Activated T-cell treated with anti-CD3 and anti-CD28 coated beads, Interleukin-2, amount 50 U/mL, for 72 hours (primary cell): ENCODE measurements around the gene CAPRIN2. TPM values are rescaled to one million over a fixed set of nuclear protein-coding genes. Genes with fewer than 3 reads are reported as not detected.

ENCODE experiments used
- ATAC-seq, 2 donors: fragments of 150-1000 bp; cut with Tn5 transposase; replicated peaks in 1 of 2; 2 replicates each; pipeline ENCODE4 v1.10.0; 2021; ENCODE audit warnings: moderate library complexity in 2 of 2, mild to moderate bottlenecking in 1 of 2
- DNase-seq, 2 donors: peaks; one replicate each; pipeline ENCODE4 v3.0.0; 2021 to 2022; ENCODE audit warnings: mixed read lengths in 1 of 2
- H3K27ac Mint-ChIP-seq: one replicate; pipeline ENCODE4 v1.8.0; 2022; ENCODE audit warnings: mild to moderate bottlenecking, moderate library complexity, mixed read lengths
- H3K27me3 Mint-ChIP-seq: one replicate; pipeline ENCODE4 v1.8.0; 2022; ENCODE audit warnings: low read depth, mixed read lengths
- H3K36me3 Mint-ChIP-seq, 2 donors: one replicate each; pipeline ENCODE4 v1.8.0; 2022; ENCODE audit warnings: mixed read lengths in 2 of 2, mild to moderate bottlenecking in 1 of 2; ENCODE audit not compliant: insufficient read depth in 2 of 2
- H3K4me1 Mint-ChIP-seq: one replicate; pipeline ENCODE4 v1.8.0; 2022; ENCODE audit warnings: low read depth, mixed read lengths
- H3K4me3 Mint-ChIP-seq, 2 donors: one replicate each; pipeline ENCODE4 v1.8.0; 2022; ENCODE audit warnings: mild to moderate bottlenecking in 2 of 2, mixed read lengths in 2 of 2, moderate library complexity in 2 of 2
- H3K9me3 Mint-ChIP-seq, 2 donors: one replicate each; pipeline ENCODE4 v1.8.0; 2022; ENCODE audit warnings: mixed read lengths in 2 of 2
- total RNA-seq, 2 donors: library from RNA; stranded (reverse); gene quantifications; one replicate each; pipeline ENCODE4 v1.2.3, GENCODE V29; 2022

Gene CAPRIN2
- total RNA-seq, 2 donors from 2014 or later: 22.8 to 24.6 TPM

DNA sequence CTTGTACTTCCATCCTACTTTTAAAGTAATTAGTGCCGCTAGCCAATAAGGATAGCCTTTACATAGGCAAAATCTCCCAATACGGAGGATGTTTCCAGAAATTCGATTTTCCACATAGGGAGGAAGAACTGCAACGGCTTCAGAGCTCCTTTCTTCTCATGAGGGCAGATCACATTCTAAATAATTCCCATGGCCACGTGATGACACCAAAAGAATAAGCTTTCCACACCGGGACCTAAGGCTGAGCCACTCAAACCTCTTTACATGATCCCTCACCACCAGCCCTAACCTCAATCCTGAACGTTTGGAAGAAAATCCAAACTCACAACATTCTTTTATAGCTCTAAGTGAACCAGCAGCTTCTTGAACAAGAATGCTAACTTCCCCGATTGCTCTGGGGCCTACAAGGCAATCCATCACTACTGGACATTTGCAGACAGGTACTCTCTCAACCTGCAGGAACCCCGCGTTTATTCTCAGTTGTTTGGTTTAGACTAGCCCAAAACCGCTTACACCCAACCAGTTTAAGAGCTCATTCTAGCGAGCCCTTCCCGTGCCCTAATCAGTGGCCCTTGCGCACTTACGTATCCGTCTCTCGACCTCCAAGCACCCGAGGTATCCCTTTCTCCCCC lies 884 bp downstream of the CAPRIN2 start:
- DNase-seq (no peak), ATAC-seq (no peak)
- Mint-ChIP-seq H3K9me3 (no peaks in the 10 kb centered on the region), H3K4me1 (peaks cover 65% of the 10 kb centered on the region), H3K4me3 (peak overlapping the region; percentile 93 to 95), H3K27me3 (no peaks in the 10 kb centered on the region), H3K36me3 (peaks cover 0 to 2% of the 10 kb centered on the region in 2 donors), H3K27ac (peak overlapping the region; percentile 79)

DNA sequence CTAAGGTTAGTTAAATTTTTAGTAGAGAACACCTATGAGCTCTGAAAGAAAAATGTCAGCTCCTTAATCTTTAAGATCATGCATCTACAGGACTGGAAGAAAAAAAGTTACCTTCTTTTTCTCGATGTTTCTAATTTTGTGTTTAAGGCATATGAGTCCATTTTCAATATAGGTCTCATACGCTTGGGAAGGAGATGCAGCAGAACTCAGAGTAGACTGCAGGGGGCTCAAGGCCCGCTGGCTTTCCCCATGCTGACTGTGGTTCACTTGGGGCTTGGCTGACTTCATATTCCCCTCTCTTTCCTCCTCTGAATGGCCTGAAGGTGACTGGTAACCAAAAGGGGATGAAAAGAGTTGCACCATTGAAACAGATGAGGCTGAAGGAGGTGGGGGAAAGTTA lies 1.5 kb downstream of the CAPRIN2 start:
- H3K36me3 Mint-ChIP-seq: peaks cover 0 to 2% of the 10 kb centered on the region in 2 donors
- H3K27ac Mint-ChIP-seq: peak overlapping the region; percentile 41

DNA sequence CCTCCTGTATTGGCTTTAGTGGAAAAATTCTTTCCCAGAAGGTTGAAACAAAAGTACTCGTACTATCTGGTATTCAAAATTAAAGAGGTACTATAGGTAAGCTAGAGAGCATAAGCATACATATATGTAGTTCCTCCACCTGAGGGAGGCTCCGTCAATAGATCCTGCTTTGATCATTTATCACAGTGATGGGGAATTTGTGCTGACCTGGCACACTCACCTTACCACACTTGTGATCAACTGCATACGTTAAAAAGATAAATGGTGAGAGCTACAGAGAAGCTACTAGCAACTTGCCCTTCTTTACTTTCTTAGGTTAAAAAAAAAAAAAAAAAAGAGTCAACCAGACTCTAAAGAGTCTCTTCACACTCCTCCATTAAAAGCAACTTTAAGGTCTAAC lies 2.5 kb downstream of the CAPRIN2 start:
- Mint-ChIP-seq H3K27ac (no peak overlapping the region), H3K36me3 (peaks cover 0 to 2% of the 10 kb centered on the region in 2 donors), H3K4me3 (no peak overlapping the region), H3K9me3 (no peaks in the 10 kb centered on the region), H3K4me1 (peaks cover 63% of the 10 kb centered on the region), H3K27me3 (no peaks in the 10 kb centered on the region)
- DNase-seq (no peak), ATAC-seq (no peak)

More for the DNA sequence above, 1.5 kb downstream of the CAPRIN2 start:
- H3K4me3 Mint-ChIP-seq: peak overlapping the region; percentile 93 to 95
- DNase-seq (peak; percentile 16 to 44), ATAC-seq (no peak)
- H3K4me1 Mint-ChIP-seq: peaks cover 67% of the 10 kb centered on the region
- no peaks in the 10 kb centered on the region for H3K9me3 Mint-ChIP-seq
- no peaks in the 10 kb centered on the region for H3K27me3 Mint-ChIP-seq

DNA sequence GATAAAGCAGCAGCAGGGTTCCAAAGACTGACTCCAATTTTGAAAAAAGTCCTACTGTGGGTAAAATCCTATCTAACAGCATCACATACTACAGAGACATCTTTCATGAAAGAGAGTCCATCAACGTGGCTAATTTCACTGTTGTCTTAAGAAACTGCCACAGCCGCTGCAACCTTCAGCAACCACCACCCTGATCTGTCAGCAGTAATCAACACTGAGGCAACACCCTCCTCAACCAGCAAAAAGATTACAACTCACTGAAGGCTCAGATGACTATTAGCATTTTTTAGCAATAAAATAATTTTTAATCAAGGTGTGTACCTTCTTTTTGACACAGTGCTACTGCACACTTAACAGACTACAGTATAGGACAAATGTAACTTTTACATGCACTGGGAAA lies 6.6 kb downstream of the CAPRIN2 start:
- peaks cover 36% of the 10 kb centered on the region for H3K4me1 Mint-ChIP-seq
- H3K36me3 Mint-ChIP-seq: no peaks in the 10 kb centered on the region
- H3K27ac Mint-ChIP-seq: no peak overlapping the region
- no peak for ATAC-seq
- H3K4me3 Mint-ChIP-seq: no peak overlapping the region
- no peaks in the 10 kb centered on the region for H3K27me3 Mint-ChIP-seq
- no peak for DNase-seq
- no peaks in the 10 kb centered on the region for H3K9me3 Mint-ChIP-seq

DNA sequence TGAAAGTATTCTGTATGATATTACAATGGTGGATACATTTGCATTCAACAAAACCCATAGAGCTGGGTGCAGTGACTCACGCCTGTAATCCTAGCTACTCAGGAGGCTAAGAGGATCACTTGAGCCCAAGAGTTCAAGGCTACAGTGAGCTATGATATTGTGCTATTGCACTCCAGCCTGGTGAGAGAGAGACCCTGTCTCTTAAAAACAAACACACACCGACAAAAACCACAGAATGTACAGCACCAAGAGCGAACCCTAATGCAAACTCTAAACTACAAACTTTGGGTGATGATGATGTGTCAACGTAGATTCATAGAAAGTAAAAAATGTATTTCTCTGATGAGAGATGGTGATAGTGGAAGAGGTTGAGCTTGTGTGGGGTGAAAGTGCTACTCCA lies 8.6 kb downstream of the CAPRIN2 start:
- Mint-ChIP-seq H3K9me3 (no peaks in the 10 kb centered on the region), H3K4me3 (no peak overlapping the region), H3K27ac (no peak overlapping the region), H3K36me3 (no peaks in the 10 kb centered on the region), H3K27me3 (no peaks in the 10 kb centered on the region), H3K4me1 (peaks cover 27% of the 10 kb centered on the region)
- DNase-seq (no peak), ATAC-seq (no peak)

DNA sequence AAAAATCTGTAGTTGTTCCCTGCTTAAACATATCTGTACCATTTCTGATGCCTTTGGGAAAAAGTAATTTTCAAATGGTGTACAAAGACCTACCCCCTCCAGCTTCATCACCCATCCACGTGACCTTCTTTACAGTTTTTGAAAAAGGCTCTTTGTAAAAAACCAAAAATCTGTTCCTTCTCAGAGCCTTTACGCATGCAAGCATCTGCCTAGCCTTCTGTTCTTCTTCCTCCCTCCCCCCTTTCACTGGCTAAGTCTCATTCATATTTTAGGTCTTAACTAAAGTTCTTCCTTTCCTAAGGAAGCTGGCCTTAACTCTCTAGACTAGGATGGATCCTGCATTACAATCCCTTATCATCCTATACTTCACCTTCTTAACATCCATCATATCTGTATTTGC lies 10.4 kb downstream of the CAPRIN2 start:
- ATAC-seq: no peak

DNA sequence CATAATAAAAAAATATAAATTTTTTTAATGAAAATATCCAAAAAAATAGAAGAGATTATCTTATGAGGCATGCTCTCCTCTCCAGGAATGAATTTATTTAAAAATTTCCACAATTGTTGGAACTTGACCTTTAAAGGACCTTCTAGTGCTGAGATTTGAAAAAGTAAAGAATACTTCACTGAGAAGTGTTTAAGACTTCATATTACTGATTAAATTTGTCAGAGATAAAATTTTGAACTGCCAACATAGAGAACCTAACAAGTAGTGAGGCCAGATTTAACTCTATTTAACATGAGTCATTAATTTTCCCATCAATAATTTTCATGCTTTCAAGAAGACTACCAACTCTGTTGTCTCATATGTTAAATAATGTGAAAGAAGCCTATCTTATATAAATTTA lies 14.5 kb downstream of the CAPRIN2 start:
- Mint-ChIP-seq H3K27me3 (no peaks in the 10 kb centered on the region), H3K36me3 (peaks cover 3 to 4% of the 10 kb centered on the region in 2 donors), H3K4me3 (no peak overlapping the region), H3K9me3 (no peaks in the 10 kb centered on the region), H3K27ac (no peak overlapping the region), H3K4me1 (no peaks in the 10 kb centered on the region)
- DNase-seq (no peak), ATAC-seq (no peak)

More for the DNA sequence above, 10.4 kb downstream of the CAPRIN2 start:
- Mint-ChIP-seq H3K27ac (no peak overlapping the region), H3K4me1 (peaks cover 14% of the 10 kb centered on the region), H3K4me3 (no peak overlapping the region), H3K36me3 (no peaks in the 10 kb centered on the region), H3K27me3 (no peaks in the 10 kb centered on the region), H3K9me3 (no peaks in the 10 kb centered on the region)
- no peak for DNase-seq

DNA sequence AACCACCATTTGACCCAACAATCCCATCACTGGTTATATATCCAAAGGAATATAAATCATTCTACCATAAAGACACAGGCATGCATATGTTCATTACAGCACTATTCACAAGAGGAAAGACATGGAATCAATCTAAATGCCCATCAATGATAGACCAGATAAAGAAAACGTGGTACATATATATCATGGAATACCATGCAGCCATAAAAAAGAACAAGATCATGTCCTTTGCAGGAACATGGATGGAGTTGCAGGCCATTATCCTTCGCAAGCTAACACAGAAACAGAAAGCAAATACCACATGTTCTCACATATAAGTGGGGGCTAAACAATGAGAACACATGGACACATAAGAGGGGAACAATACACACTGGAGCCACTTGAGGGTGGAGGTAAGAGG lies 15.7 kb downstream of the CAPRIN2 start:
- no peaks in the 10 kb centered on the region for H3K27me3 Mint-ChIP-seq
- H3K9me3 Mint-ChIP-seq: no peaks in the 10 kb centered on the region
- ATAC-seq (no peak), DNase-seq (no peak)
- H3K4me3 Mint-ChIP-seq: no peak overlapping the region
- H3K4me1 Mint-ChIP-seq: no peaks in the 10 kb centered on the region
- no peak overlapping the region for H3K27ac Mint-ChIP-seq
- H3K36me3 Mint-ChIP-seq: peaks cover 4 to 5% of the 10 kb centered on the region in 2 donors

DNA sequence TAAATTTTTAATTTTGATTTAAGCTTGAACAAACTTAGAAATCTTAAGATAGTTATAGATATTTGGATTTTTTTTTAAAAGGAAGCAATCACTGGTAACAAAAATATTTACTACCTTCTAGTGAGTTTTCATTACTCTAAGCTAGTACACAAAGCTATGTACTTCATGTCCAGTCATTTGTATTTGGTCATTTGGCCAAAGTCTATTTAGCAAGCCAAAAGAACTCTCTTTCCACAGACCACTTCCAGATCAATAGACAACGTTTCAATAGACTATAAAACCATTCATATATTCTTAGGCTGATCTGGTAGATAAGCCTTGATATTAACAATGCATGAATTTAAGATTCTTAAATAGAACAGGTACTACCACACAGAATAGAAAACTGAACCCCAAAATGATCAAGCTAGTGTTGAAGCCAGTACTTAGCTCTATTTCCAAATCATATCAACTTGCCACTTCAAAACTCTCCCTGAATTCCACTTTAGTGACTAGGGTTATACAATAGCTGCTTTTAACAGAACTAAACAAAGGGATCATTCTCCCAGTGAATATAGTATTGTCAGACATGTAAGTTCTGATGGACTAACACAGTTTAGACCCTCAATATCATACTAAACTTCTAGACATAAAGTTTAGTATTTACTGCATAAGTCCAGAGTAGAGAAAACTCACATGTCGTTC lies 21.7 kb downstream of the CAPRIN2 start:
- no peak overlapping the region for H3K4me3 Mint-ChIP-seq
- no peaks in the 10 kb centered on the region for H3K27me3 Mint-ChIP-seq
- no peak overlapping the region for H3K27ac Mint-ChIP-seq
- H3K4me1 Mint-ChIP-seq: no peaks in the 10 kb centered on the region
- DNase-seq: no peak
- ATAC-seq: no peak
- H3K36me3 Mint-ChIP-seq: peaks cover 3 to 4% of the 10 kb centered on the region in 2 donors
- H3K9me3 Mint-ChIP-seq: no peaks in the 10 kb centered on the region

DNA sequence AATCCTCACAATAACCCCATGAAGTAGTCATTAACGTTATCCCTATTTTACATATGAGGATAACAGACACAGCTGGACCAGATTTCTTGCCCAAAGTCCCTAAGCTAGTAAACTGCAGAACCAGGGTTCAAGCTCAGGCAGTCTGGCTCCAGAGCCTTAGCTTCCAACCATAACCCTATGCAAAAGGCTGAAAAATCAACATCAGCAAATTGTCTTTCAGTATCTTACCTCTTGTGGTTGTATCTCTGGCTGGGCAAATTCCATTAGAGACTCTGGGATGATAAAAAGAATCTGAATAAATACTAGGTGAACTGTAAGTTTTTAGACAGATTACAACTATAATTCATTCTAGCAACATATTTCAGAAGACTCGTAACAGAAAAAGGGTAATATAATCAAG lies 24.7 kb downstream of the CAPRIN2 start:
- no peak for ATAC-seq

DNA sequence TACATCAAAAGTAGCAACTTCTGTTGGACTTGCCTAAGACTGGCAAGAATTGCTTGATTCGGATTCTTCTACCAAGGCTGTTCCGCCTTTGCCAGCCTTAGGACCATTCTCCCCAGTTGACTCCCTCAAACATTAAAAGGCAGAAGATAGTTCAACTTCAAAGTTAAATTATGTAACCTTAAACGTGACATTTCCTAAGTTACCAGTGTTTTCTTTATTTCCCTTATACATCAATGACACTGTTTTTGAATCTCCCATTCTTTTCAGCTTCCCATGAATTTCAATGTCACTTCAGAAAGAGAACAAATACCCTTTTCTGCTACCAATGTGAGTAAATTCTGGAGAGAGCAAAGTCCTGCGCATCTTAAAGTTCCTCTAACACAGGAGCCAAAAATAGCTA lies 25.2 kb downstream of the CAPRIN2 start:
- Mint-ChIP-seq H3K27me3 (no peaks in the 10 kb centered on the region), H3K36me3 (peaks cover 3% of the 10 kb centered on the region in 2 donors), H3K9me3 (no peaks in the 10 kb centered on the region), H3K4me1 (no peaks in the 10 kb centered on the region), H3K27ac (no peak overlapping the region), H3K4me3 (no peak overlapping the region)
- ATAC-seq (no peak), DNase-seq (no peak)

More for the DNA sequence above, 24.7 kb downstream of the CAPRIN2 start:
- no peaks in the 10 kb centered on the region for H3K27me3 Mint-ChIP-seq
- no peak overlapping the region for H3K4me3 Mint-ChIP-seq
- no peaks in the 10 kb centered on the region for H3K4me1 Mint-ChIP-seq
- H3K9me3 Mint-ChIP-seq: no peaks in the 10 kb centered on the region
- no peak overlapping the region for H3K27ac Mint-ChIP-seq
- H3K36me3 Mint-ChIP-seq: peaks cover 3 to 4% of the 10 kb centered on the region in 2 donors
- no peak for DNase-seq

DNA sequence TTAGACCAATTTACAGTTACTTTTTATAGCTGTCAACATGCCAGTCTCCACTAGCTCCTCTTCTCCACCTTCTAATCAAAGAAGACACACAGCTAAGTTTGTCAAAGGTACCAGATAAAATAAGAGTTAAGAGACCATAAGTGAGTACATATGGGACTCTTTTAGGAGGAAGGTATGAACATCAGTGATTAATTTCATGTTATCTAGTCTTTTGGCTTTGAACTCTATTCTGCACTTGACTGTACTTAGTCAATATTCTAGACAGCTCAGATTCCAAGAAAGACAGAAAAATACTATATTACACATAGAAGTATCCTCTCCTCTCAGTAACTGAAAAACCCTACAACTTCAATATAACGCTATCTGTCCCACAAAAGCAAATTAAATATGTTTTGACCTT lies 28.1 kb downstream of the CAPRIN2 start:
- Mint-ChIP-seq H3K4me1 (no peaks in the 10 kb centered on the region), H3K9me3 (no peaks in the 10 kb centered on the region), H3K27ac (no peak overlapping the region), H3K36me3 (peaks cover 3 to 5% of the 10 kb centered on the region in 2 donors), H3K27me3 (no peaks in the 10 kb centered on the region), H3K4me3 (no peak overlapping the region)
- ATAC-seq (no peak), DNase-seq (no peak)

DNA sequence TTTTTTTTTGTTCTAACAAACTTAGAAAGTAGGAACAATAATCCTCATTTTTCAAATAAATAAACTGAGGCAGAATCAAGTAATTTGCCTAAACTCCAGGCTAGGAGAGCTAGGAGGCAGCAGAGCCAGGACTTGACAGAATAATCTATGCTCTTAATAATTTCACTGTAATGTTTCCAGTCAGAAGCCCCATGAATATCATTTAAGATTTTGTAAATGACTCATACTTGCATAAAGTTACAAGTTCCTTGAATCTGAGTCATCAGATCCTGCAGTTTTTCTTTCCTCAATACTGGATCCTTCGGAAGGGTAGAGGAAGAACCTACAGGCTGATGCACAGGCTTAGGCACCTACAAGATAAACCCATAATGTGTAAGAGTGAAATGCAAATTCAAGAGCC lies 29.0 kb downstream of the CAPRIN2 start:
- H3K27ac Mint-ChIP-seq: no peak overlapping the region
- no peaks in the 10 kb centered on the region for H3K9me3 Mint-ChIP-seq
- DNase-seq: no peak
- no peak overlapping the region for H3K4me3 Mint-ChIP-seq
- H3K27me3 Mint-ChIP-seq: no peaks in the 10 kb centered on the region
- peaks cover 3 to 5% of the 10 kb centered on the region in 2 donors for H3K36me3 Mint-ChIP-seq
- H3K4me1 Mint-ChIP-seq: no peaks in the 10 kb centered on the region
- no peak for ATAC-seq

DNA sequence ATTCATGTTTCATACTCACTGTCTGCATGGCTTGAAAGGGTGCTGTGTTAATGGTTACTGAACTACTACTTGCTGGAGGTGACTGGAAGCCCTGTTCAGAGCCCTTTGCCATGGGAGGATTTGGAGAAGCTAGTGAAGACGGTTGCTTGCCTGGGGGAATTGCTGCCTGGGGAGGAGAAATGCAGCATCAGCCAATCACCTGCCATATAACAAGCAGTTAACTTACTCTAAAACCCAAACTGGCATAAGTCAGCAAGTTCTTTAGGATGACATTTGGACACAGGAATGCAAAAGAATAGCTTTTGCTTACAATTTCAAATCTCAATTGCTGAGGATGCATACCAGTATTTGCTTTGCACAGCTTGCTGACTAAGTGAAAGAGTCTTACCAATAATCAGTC lies 35.7 kb downstream of the CAPRIN2 start:
- no peak overlapping the region for H3K4me3 Mint-ChIP-seq
- no peaks in the 10 kb centered on the region for H3K4me1 Mint-ChIP-seq
- ATAC-seq: no peak
- H3K27ac Mint-ChIP-seq: no peak overlapping the region
- H3K36me3 Mint-ChIP-seq: peaks cover 2% of the 10 kb centered on the region in 2 donors
- DNase-seq: no peak
- no peaks in the 10 kb centered on the region for H3K27me3 Mint-ChIP-seq
- H3K9me3 Mint-ChIP-seq: no peaks in the 10 kb centered on the region
